Activated CD8-positive, alpha-beta memory T cell treated with anti-CD3 and anti-CD28 coated beads, Interleukin-2, amount 50 U/mL, for 1 hour (primary cell): Measurements from ENCODE around the gene ARHGEF17.

Experiments used
- DNase-seq: peaks from one replicate; pipeline ENCODE4 v3.0.0-alpha.2; 2020; ENCODE audit errors: extremely low read depth

Gene ARHGEF17

GRCh38 chr11:73380331-73380730, 72.3 kb downstream of the ARHGEF17 start:
- DNase-seq = no peak

GRCh38 chr11:73380897-73381410, 72.9 kb downstream of the ARHGEF17 start:
- no peak for DNase-seq

- DNase-seq = no peak
Measured at GRCh38 chr11:73381589-73381988, 73.5 kb downstream of the ARHGEF17 start.

- no peak for DNase-seq
Measured at GRCh38 chr11:73382183-73382582, 74.1 kb downstream of the ARHGEF17 start.

- no peak for DNase-seq
Measured at GRCh38 chr11:73382747-73383146, 74.7 kb downstream of the ARHGEF17 start.

GRCh38 chr11:73383249-73384124, 75.4 kb downstream of the ARHGEF17 start:
- DNase-seq = no peak

GRCh38 chr11:73384125-73384441, 76.0 kb downstream of the ARHGEF17 start:
- no peak for DNase-seq

GRCh38 chr11:73384531-73384871, 76.4 kb downstream of the ARHGEF17 start:
- no peak for DNase-seq

- DNase-seq = no peak
Measured at GRCh38 chr11:73384872-73385689, 77.0 kb downstream of the ARHGEF17 start.

- no peak for DNase-seq
Measured at GRCh38 chr11:73386016-73386415, 77.9 kb downstream of the ARHGEF17 start.

GRCh38 chr11:73386546-73386945, 78.5 kb downstream of the ARHGEF17 start:
- no peak for DNase-seq

GRCh38 chr11:73387594-73388264, 79.7 kb downstream of the ARHGEF17 start:
- no peak for DNase-seq

GRCh38 chr11:73388265-73389133, 80.4 kb downstream of the ARHGEF17 start:
- no peak for DNase-seq

- no peak for DNase-seq
Measured at GRCh38 chr11:73389134-73389525, 81.1 kb downstream of the ARHGEF17 start.

- no peak for DNase-seq
Measured at GRCh38 chr11:73389916-73390315, 81.8 kb downstream of the ARHGEF17 start.

GRCh38 chr11:73390601-73391565, 82.8 kb downstream of the ARHGEF17 start:
- no peak for DNase-seq

- DNase-seq = no peak
Measured at GRCh38 chr11:73391665-73392064, 83.6 kb downstream of the ARHGEF17 start.

GRCh38 chr11:73392108-73393010, 84.3 kb downstream of the ARHGEF17 start:
- no peak for DNase-seq

- no peak for DNase-seq
Measured at GRCh38 chr11:73393011-73393380, 84.9 kb downstream of the ARHGEF17 start.
